Measurements from ENCODE around the gene MRPL52. TPM values are rescaled to one million over a fixed set of nuclear protein-coding genes. Genes with fewer than 3 reads are reported as not detected.
A peak's percentile ranks its signal among the peaks of the same experiment; 100 is the strongest.

Gene MRPL52
- total RNA-seq, 4 donors from 2014 or later, result 15.9 to 55.1 (median 37.7) TPM

GRCh38 chr14:22811722-22812121 lies 18.0 kb upstream of the MRPL52 start:
- DNase-seq (ENCODE audit: low spot score) (no peak), ATAC-seq (ENCODE audit: low FRiP score) (no peak)
- no peak for TF ChIP-seq CTCF (IDR thresholded peaks at IDR 0.05)

GRCh38 chr14:22812744-22813143 lies 16.9 kb upstream of the MRPL52 start:
- TF ChIP-seq CTCF (IDR thresholded peaks at IDR 0.05), result no peak
- no peak for ATAC-seq (ENCODE audit: low FRiP score)
- no peak for DNase-seq (ENCODE audit: low spot score)

GRCh38 chr14:22813145-22813544 lies 16.5 kb upstream of the MRPL52 start:
- DNase-seq (ENCODE audit: low spot score), result no peak
- TF ChIP-seq CTCF (IDR thresholded peaks at IDR 0.05), result no peak
- no peak for ATAC-seq (ENCODE audit: low FRiP score)

- no peak for TF ChIP-seq CTCF (IDR thresholded peaks at IDR 0.05)
Observed at GRCh38 chr14:22814373-22814772, 15.3 kb upstream of the MRPL52 start.

GRCh38 chr14:22814941-22815713 lies 14.6 kb upstream of the MRPL52 start, which contains the start of gene SLC7A7:
SLC7A7 (minus strand) TSS chr14:22815435; CDS start chr14:22813398, 2,037 bp downstream.
- ATAC-seq (ENCODE audit: low FRiP score) (peak; percentile 28), DNase-seq (ENCODE audit: low spot score) (no peak)
- no peak for TF ChIP-seq CTCF (IDR thresholded peaks at IDR 0.05)

More at GRCh38 chr14:22814373-22814772, 15.3 kb upstream of the MRPL52 start:
- no peak for ATAC-seq (ENCODE audit: low FRiP score)
- DNase-seq (ENCODE audit: low spot score), result no peak

- no peak for DNase-seq (ENCODE audit: low spot score)
- ATAC-seq (ENCODE audit: low FRiP score), result peak; percentile 17
- TF ChIP-seq CTCF (IDR thresholded peaks at IDR 0.05), result no peak
Observed at GRCh38 chr14:22819151-22819988, 10.3 kb upstream of the MRPL52 start.
